Thyroid gland (tissue), 4 donors: ENCODE data around the gene FOSL1. TPM values are rescaled to one million over a fixed set of nuclear protein-coding genes. Genes with fewer than 3 reads are reported as not detected.
A peak's percentile ranks its signal among the peaks of the same experiment; 100 is the strongest.

Experiments
- DNase-seq, 2 donors: peaks; one replicate each; pipeline ENCODE4 v3.0.0-alpha.2; 2019
- H3K27ac ChIP-seq, 3 donors: fragments of 200-600 bp; sonication (generic); 1 replicate in 2 of 3; 2 replicates in 1 of 3; pipeline ENCODE4 v1.5.1; 2016 to 2019; ENCODE audit warnings: mild to moderate bottlenecking in 1 of 3, moderate library complexity in 1 of 3
- H3K27me3 ChIP-seq: fragments of 200-600 bp; sonication (generic); one replicate; pipeline ENCODE4 v1.5.1; 2019
- H3K36me3 ChIP-seq, 2 donors: fragments of 200-600 bp; sonication (generic); one replicate each; pipeline ENCODE4 v1.5.1; 2016 to 2019
- H3K4me1 ChIP-seq, 2 donors: fragments of 200-600 bp; sonication (generic); one replicate each; pipeline ENCODE4 v1.5.1; 2017 to 2019
- H3K4me3 ChIP-seq, 3 donors: fragments of 200-600 bp; sonication (generic); replicated peaks in 1 of 3; 1 replicate in 2 of 3; 2 replicates in 1 of 3; pipeline ENCODE4 v1.5.1; 2016; ENCODE audit warnings: mild to moderate bottlenecking in 1 of 3
- H3K9me3 ChIP-seq: fragments of 200-600 bp; sonication (generic); one replicate; pipeline ENCODE4 v1.5.1; 2017
- POLR2A ChIP-seq, 2 donors: fragments of 450-650 bp; IDR thresholded peaks; one replicate each; pipeline ENCODE4 v1.6.1; 2017; ENCODE audit warnings: antibody characterized with exemption in 2 of 2, mild to moderate bottlenecking in 2 of 2, moderate library complexity in 1 of 2
- WGBS, 2 donors: methylation state at CpG; one replicate each; pipeline ENCODE4 v1.1.5; 2017; 5-methylcytosine and 5-hydroxymethylcytosine counted together
- intact Hi-C: fragments of 100-400 bp; cut with DNase I; formaldehyde crosslinking; loops from one replicate; pipeline ENCODE4 v1.15.1; 2023
- total RNA-seq, 4 donors: library from RNA; depleted of rRNA; stranded (reverse); fragments of >200 nt; gene quantifications; one replicate each; pipeline ENCODE4 v1.2.3, GENCODE V29; 2016
- TF ChIP-seq, protein P1 (sequence below), 6 experiments: fragments of 200-600 bp in 3 of 6; fragments of 450-650 bp in 3 of 6; sonication (generic) in 3 of 6; IDR thresholded peaks; one replicate each; pipeline ENCODE4 v1.5.1; 2016 to 2019; ENCODE audit warnings: antibody characterized with exemption in 6 of 6, mild to moderate bottlenecking in 2 of 6, inconsistent platforms in 1 of 6, moderate library complexity in 1 of 6

The FOSL1 gene
- total RNA-seq, 4 donors from 2014 or later: 0.33 to 1.6 (median 1.5) TPM

DNA sequence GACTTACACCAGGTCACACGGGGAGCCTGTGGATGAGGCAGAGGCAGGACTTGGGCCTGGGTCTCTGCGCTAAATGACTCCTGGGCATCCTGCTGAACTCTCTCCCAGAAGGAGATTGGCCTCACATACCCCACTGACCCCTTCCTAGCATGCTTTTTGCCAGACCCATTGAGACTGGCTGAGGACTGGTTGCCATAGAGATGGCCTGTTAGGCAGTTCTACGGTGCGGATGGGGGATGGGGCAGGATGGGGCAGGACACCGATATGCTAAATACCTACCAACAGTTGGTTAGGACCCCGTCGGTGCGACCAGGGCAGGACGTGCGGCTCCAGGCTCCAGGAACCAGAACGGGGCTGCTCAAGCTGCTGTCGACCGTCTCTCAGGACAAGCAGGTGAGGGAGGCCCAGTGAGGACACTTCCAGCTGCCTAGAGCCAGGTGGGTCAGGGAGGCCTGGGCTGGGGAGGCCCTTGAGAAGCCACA, 45.3 kb upstream of the FOSL1 start, which contains the start of gene TSGA10IP:
Gene TSGA10IP, plus strand, starts transcription at position 51 of the 482 bp plus-strand sequence. Its CDS starts 196 bp downstream, at position 247.
- intact Hi-C loops: no loop called here
- Histone ChIP-seq H3K9me3 (no peaks in the 10 kb centered on the region), H3K36me3 (no peaks in the 10 kb centered on the region), H3K4me3 (no peak within 1 kb of the TSS), H3K27me3 (no peaks in the 10 kb centered on the region), H3K27ac (peak within 1 kb of the TSS; percentile 46 to 67 (median 48)), H3K4me1 (peaks cover 20 to 34% of the 10 kb centered on the region in 2 donors)
- 59 to 70% methylated on average over 11 to 13 of the region's 13 CpGs for WGBS, 2 donors
- TF ChIP-seq, protein P1, sequence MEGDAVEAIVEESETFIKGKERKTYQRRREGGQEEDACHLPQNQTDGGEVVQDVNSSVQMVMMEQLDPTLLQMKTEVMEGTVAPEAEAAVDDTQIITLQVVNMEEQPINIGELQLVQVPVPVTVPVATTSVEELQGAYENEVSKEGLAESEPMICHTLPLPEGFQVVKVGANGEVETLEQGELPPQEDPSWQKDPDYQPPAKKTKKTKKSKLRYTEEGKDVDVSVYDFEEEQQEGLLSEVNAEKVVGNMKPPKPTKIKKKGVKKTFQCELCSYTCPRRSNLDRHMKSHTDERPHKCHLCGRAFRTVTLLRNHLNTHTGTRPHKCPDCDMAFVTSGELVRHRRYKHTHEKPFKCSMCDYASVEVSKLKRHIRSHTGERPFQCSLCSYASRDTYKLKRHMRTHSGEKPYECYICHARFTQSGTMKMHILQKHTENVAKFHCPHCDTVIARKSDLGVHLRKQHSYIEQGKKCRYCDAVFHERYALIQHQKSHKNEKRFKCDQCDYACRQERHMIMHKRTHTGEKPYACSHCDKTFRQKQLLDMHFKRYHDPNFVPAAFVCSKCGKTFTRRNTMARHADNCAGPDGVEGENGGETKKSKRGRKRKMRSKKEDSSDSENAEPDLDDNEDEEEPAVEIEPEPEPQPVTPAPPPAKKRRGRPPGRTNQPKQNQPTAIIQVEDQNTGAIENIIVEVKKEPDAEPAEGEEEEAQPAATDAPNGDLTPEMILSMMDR (IDR thresholded peaks at IDR 0.05): no peak
- TF ChIP-seq POLR2A (IDR thresholded peaks at IDR 0.05): no peak
- peak in 1 of 2 donors; percentile 20 for DNase-seq

DNA sequence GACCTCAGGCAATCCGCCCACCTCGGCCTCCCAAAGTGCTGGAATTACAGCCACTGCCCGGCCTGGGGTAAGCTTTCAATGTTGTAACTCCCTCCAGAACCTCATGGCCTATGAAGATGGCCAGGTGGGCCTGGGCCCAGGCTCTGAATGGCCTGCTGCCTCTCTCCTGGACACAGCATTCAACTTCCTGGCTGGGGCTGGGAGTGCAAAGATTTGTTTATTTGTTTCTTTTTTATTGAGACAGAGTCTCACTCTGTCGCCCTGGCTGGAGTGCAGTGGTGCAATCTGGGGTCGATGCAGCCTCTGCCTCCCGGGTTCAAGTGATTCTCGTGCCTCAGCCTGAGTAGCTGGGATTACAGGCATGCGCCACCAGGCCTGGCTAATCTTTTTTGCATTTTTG, 44.6 kb upstream of the FOSL1 start:
- Histone ChIP-seq H3K27ac (peak overlapping the region; percentile 46 to 67 (median 48)), H3K9me3 (no peaks in the 10 kb centered on the region), H3K4me3 (no peak overlapping the region), H3K4me1 (peaks cover 20 to 34% of the 10 kb centered on the region in 2 donors), H3K27me3 (no peaks in the 10 kb centered on the region), H3K36me3 (no peaks in the 10 kb centered on the region)
- WGBS, 2 donors: 67 to 82% methylated on average over 5 to 8 of the region's 8 CpGs
- DNase-seq: peak in 1 of 2 donors; percentile 38
- intact Hi-C loops: no loop called here
- no peak for TF ChIP-seq POLR2A (IDR thresholded peaks at IDR 0.05)

DNA sequence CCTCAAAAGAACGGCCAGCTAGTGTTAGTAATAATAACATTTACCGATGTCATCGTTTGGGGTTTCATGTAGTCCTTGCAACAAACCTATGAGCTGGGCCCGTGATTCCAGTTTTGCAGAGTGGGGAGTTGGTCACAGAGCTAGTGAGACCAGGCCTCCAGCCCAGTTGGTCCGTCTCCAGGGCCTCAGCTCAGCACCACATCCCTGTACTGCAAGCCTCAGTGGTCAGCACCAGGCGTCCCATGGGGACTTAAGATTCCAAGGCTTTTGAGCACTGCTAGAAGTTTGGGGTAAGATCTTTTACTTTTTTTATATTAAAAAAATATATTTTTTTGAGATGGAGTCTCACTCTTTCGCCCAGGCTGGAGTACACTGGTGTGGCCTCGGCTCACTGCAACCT, 44.0 kb upstream of the FOSL1 start:
- no peaks in the 10 kb centered on the region for H3K9me3 ChIP-seq
- WGBS, 2 donors: 45 to 70% methylated on average over 8 of the region's 8 CpGs
- DNase-seq: peak; percentile 91 to 92
- H3K4me1 ChIP-seq: peaks cover 20 to 34% of the 10 kb centered on the region in 2 donors
- H3K4me3 ChIP-seq: no peak overlapping the region
- H3K27ac ChIP-seq: peak overlapping the region; percentile 46 to 67 (median 48)
- no peaks in the 10 kb centered on the region for H3K36me3 ChIP-seq
- no peaks in the 10 kb centered on the region for H3K27me3 ChIP-seq
- TF ChIP-seq POLR2A (IDR thresholded peaks at IDR 0.05): no peak
- TF ChIP-seq, protein P1 (IDR thresholded peaks at IDR 0.05): no peak
- intact Hi-C loops: no loop called here

DNA sequence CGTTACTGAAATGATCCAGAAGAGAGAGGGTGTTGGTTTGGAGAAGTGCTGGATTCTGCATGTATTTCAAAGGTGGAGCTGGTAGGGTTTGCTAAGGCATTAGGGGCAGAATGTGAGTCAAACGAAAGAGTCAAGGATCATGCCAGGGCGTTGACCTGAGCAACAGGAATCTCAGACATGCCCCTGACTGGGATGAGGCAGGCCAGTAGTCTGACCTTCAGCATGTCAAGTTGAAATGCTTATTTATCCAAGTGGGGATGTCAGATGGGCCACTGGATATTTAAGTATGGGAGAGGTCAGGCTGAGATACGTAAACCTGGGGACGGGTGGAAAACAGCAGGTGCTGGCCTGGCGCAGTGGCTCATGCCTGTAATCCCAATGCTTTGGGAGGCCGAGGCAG, 42.3 kb upstream of the FOSL1 start:
- Histone ChIP-seq H3K9me3 (no peaks in the 10 kb centered on the region), H3K4me3 (no peak overlapping the region), H3K27me3 (no peaks in the 10 kb centered on the region), H3K27ac (peak overlapping the region; percentile 41 to 83 (median 80)), H3K4me1 (peaks cover 20 to 34% of the 10 kb centered on the region in 2 donors), H3K36me3 (no peaks in the 10 kb centered on the region)
- 60 to 63% methylated on average over 7 of the region's 7 CpGs for WGBS, 2 donors
- intact Hi-C loops: no loop called here
- DNase-seq: peak; percentile 53 to 54
- TF ChIP-seq, protein P1 (IDR thresholded peaks at IDR 0.05): no peak
- TF ChIP-seq POLR2A (IDR thresholded peaks at IDR 0.05): no peak

DNA sequence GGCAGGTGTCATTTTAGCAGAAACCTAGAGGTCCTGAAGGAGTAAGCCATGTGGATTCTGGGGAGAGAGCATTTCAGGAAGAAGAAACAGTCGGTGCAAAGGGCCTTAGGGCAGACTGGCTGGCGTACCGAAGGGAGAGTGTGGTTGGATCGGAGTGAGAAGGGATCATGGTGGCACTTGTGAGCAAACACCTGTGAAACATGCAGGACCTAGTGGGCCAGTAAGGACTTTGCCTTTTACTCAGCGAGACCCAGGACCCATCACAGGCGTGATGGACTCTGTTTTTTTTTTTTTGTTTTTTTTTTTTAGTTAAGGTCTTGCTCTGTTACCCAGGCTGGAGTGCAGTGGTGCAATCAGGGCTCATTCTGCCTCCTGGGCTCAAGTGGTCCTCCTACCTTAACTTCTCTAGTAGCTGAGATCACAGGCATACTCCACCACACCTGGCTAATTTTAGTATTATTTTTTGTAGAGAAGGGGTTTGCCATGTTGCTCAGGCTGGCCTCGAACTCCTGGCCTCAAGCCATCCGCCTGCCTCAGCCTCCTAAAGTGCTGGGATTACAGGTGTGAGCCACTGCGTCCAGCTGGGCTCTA, 41.6 kb upstream of the FOSL1 start:
- H3K27ac ChIP-seq: peak overlapping the region; percentile 45 to 83 (median 80)
- no peak overlapping the region for H3K4me3 ChIP-seq

More for the DNA sequence above, 41.6 kb upstream of the FOSL1 start:
- no peaks in the 10 kb centered on the region for H3K27me3 ChIP-seq
- DNase-seq: peak; percentile 87 to 91
- 25 to 33% methylated on average over 9 of the region's 9 CpGs for WGBS, 2 donors
- intact Hi-C loops: no loop called here
- no peaks in the 10 kb centered on the region for H3K36me3 ChIP-seq
- H3K4me1 ChIP-seq: peaks cover 20 to 34% of the 10 kb centered on the region in 2 donors
- TF ChIP-seq POLR2A (IDR thresholded peaks at IDR 0.05): no peak
- TF ChIP-seq, protein P1 (IDR thresholded peaks at IDR 0.05): no peak
- H3K9me3 ChIP-seq: no peaks in the 10 kb centered on the region
